DMS79 (cell line): ENCODE data around the gene MORN1.

Experiments
- DNase-seq: peaks from one replicate; lab custom pipeline; 2025; lab: John Stamatoyannopoulos, UW

The MORN1 gene

DNA sequence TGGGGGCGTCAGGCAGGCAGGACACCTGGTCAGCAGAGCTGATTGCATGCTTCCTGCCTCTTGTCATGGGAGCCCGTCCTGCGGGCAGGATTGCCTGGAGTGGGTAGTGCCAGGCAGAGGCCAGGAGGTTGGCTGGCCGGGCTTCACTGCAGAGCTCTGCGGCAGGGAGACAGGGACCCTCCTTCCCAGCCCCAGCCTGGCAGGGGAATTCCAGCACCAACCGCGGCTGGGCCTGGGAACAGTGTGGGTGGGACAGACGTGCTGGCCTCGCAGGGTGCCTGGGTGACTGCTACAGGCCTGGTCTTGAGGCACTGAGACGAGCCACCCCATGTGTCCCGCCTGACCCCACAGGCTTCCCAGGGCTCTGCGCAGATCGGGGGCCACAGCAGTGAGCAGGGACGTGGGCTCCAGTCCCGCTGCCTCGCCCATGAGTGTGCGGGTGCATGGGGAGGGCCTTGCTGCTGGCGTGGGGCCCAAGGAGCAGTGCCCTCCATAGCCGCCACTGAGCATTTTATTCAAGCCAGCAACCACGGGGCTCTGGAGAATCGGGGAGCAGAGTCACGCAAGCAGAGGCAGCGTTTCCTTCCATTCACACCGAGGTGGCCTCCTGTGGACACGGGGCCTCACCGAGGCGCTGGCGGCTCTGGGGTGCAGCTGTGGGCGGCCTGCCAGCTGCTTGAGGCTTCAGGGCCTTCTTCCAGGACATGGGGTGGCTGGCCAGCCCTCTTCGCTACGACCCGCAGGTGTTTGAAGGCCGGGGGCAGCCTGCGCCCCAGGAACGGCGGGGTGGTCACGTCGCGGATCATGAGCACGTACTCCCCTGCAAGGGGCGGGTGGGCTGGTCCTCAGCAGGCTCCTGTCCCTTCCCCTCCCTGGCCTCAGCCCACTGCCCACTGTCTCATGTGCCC lies 70.3 kb downstream of the MORN1 start:
- DNase-seq: no peak

DNA sequence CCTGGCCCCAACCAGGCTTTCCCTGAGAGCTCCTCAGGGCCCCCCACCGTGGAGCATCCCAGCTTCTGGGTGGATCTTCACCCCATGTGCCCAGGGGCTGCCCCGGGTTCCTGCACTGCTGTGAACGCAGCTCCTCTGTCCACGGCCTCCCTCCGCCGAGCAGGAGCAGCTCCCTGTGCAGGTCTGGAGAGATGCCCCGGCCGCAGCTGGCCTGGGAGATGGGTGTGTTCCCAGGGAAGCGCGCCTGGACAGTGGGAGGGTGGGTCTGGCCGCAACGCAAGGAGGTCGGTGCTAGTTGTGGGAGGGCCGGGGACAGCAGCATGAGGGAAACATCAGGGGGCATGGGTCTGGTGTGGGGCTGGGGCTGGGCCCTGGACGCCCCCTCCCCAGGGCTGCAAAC lies 71.3 kb downstream of the MORN1 start:
- no peak for DNase-seq

DNA sequence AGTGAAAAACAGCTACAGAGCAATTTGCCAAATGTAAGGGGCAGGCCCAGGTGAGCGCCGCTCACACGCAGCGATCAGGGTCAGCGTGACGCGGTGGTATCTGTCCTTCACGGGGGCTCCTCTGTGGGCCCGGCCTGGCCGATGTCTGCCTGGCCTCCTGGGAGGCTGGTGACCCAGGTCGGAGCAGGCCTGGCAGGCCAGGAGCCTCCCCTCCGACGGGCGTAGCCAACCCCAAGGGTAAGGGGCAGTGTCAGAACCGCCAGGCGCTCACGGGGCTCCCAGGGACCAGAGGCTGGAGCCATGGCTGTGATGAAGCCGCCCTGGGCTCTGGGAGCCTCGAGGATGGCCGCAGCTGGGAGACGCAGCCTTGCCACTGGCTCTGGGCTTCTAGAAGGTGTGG lies 72.1 kb downstream of the MORN1 start:
- DNase-seq: no peak

DNA sequence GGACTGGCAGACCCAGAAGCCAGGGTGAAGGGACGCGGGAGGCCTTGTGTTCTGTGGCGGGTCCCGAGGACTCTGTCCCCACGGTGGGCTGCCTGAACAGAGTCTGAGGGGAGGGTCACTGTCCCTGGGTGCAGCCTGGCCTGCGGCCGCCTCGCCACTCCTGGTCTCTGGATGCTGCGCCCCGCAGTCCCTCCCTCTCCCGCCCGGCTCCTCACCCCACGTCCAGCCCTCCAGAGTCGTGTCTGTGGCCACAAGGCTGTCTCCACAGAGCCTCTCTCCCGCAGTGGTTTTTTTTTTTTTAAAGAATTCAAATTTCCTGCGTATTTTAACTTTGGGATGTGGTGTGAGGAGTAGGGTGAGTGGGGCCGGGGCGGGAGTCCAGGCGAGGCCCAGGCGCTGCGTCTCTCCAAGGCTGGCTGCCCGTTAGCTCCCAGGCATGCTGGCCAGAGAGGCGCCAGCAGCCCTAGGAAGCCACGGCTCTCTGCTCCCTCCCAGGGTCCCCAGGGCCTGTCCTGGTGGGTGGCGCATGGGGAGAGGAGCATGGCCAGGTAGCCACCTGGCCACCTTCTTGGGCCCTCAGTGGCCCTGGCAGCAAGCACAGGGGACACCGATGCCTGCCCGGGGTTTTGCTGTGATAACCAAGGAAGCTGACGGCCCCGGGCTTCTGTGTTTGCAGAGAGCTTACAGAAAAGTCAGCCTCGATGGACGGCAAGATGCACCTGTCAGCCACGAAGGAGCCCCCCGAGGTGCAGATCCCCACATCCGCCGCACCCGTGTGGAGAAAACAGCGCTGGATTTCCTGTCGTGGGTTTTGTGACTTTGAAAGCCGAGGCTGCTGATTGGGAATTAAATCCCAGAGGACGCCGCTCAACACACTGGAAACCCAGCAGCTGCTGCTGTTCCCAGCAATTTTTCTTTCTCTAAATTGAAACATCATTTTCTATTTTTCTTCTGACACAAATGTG lies 72.8 kb downstream of the MORN1 start:
- DNase-seq: no peak

DNA sequence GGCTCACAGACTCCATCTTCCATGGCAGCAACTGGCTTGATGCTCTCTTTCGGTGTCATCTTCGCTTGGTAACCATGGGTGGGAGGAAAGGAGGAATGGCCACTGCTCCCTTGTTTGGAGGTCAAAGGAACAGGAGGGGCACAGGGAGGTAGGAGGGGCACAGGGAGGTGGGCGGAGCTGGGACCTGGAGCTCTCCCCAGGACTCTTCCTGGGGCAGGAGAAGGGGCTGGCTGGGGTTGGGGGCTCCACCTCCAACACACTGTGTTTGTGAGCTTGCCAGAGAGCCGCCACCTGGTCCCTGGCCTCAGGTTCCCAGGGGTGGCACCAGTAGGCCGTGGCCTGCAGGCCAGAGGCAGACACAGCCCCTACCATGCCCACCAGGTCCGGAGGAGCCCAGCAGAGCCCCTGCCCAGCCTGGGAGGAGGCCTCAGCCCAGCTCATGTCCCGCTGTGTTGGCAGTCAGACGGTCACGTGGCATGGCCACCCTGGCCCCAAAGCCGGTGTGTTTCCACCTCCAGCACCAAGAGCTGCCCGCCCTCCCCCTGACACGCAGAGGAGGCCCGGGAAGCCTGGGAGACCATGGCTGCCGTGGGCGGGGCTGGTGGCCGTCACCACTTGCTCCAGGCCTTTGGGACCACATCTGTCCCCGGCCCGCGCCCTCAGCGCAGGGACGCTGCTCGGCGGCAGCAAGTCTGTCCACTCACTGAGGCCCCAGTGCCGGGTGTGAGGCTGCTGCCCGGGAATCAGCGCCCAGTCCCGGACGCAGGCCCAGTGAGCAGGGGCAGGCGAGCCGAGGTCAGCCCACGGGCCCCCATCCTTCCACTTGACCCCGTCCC lies 73.9 kb downstream of the MORN1 start:
- no peak for DNase-seq

DNA sequence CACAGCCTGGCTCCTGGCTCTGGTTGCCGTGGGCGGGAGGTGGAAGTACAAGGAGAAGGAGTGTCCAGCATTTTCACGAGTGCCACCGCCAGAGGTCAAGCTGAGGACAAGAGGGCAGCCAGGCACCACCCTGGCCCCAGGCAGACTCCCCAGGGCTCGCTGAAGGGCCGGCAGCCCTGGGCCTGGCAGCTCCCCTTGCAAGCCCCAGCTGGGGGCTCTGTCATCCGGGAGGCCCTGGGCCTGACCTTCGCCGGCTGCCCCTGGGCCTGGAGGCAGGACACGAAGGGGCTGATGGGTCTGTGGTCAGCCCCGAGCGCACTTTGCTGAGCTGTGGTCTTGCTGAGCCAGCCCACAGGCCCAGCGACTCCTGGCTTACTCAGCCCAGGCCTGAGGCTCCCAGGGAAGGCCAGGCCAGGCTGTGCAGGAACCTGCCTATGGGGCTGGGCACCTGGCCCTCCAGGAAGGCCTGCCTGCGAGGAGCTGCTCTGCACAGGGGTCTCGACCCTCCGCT lies 74.8 kb downstream of the MORN1 start:
- no peak for DNase-seq

DNA sequence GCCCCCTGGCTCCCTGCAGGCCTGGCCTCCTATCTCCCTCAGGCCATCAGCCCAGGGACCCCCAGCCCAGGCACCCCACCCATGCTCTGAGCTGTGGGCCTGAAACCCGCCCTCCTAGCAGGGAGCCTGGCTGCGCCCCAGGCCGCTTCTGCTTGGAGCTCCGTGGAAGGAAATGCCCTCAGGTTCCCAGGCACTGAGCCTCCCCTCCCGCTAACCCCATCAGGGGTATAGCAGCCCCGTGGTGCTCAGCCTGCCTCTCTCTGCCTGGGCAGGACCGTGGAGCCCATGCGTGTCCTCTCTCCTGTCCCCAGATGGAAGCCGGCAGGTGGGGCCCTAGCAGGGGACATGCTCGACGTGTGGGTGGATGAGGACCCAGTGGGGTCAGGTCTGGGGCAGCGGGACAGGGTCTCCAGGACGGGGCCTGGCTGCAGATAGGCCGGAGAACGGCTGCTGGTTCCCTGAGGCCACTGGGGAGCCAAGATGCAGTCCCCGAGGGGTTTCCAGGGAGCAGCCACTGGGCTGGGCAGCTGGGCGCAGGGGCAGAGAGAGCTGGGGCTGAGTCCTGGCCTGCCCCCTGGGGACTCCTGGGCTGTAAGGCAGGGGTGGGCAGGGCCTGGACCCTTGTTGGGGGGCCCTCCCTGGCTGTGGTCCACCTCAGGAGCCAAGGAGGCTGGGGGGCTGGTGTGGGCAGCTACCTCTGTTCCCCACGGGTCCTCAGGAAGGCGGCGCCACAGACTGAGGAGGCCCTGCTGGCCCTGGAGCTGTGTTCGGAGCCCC lies 75.5 kb downstream of the MORN1 start:
- DNase-seq: no peak

DNA sequence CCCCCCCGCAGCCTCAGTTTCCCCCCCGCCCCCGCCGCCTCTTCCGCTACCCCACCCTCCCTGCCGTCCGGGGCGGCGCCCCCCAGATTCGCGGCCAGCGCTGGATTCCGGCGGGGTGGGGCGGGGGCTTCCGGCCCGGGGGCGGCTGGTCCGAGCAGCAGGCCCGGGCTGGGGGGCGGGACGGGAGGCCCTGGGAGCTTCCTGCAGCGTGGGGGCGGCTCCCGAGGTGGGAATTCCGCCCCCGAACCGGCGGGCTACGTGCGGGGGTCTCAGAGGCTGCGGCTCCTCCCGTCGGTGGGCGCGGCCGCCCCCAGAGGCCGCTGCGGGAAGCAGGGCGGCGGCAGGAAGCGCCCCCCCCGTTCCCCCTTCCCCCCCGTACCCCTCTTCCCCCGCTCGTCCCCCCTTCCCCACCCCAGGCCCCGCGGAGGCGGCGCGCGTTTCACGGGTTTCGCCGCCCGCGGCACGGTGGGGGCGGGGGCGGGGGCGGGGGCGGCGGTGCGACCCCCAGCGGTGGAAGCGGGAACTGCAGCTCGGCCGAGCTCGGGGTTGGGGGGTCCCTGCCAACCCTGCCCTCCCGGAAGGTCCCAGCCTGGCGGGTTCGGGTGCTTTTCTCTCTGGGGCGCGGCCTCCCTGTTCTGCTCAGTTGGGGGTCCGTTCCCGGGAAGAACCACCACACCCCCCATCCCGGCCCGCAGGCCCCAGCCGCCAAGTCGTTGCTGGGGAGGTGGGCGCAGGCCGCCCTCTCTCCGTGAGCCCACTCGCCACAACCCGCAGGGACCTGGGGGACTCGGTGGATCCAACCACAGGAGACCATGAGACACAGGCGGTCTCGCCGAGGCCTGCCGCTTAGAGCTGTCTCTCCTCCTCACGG lies 76.3 kb downstream of the MORN1 start:
- DNase-seq: no peak

DNA sequence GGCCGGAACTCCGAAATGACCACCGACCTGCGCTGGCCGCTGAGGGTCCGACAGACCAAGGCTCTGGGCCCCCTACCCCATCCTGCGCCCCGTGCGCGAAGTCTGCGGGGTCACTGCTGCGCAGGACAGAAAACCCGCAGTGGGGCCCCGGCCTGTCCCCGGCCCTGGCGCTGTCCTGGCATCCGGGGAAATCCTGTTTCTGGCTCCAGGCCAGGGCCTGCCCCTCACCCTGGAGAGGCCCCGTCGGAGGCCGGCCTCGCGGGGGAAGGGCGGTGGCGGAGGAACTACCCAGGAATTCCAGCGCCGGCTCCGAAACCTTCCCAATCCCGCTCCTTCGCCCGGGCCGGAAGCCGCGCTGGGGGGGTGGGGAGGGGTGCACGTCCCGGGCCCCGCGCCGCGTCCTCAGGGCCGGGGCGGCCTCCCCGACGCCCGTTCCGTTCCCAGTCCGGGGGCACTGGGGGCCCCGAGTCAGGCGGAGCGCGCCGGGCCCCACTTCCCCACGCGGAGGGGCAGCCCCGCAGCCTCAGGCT lies 77.0 kb downstream of the MORN1 start:
- DNase-seq: no peak

DNA sequence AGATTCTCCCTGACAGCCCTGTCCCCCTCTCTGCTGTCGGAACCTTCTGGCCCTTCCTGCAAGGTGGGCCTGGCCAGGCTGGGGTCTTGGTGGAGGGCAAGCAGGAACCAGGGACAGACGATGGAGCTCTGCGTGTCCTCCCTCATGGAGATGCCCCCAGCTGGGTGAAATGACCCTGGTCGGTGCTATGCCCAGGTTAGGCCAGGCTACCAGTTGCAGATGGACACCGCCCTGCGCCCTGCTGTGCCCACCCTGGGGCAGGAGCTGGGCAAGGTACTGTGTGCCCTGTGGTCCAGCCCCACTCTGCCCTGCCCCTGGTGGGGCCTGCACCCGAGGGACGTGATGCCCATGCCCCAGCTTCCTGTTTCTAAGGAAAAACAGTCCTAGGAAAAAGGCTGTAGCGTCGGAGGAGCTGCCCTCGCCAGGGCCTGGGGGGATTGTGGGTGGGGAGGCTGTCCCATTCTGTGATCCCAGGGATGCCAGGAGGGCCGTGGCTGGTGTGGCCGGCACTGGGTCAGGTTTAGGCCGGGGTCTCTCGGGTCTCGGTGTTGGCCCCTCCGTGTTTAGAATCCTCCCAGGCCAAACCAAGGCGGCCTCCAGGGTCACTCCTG lies 77.6 kb downstream of the MORN1 start:
- no peak for DNase-seq

DNA sequence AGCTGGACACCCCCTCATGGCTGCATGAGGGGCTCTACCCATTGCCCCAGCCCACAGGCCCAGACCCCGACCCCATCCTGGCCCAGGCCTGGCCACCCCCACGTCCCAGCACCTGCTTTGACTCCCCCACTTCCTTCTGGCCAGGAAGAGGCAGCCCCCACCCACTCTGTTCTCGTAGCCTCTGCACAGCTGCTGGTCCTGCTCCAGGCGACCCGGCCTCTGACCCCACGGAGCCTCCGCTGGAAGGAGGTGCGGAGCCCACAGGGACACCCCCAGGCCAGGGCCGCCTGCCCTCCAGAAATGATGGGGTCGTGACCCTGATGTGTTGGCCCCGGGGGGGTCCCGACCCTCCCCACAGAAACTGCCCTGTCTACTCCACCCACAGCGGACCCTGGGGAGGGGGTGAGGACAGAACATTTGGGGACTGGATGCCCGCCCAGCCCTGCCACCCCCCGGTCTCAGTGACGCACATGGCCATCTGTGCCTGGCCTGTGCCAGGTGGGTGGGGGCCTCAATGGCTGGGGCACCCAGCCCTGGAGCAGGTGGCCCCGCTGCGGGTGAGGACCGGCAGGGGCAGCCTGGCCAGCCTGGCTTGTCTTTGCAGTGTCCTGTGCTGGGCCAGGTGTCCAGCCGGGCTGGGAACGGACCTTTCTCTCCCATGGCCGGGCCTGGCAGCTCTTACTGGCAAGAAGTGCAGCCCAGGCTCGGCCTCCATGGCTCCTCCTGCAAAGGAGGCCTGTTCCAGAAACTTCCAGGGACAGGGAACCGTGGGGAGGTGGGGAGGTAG lies 78.6 kb downstream of the MORN1 start:
- no peak for DNase-seq

DNA sequence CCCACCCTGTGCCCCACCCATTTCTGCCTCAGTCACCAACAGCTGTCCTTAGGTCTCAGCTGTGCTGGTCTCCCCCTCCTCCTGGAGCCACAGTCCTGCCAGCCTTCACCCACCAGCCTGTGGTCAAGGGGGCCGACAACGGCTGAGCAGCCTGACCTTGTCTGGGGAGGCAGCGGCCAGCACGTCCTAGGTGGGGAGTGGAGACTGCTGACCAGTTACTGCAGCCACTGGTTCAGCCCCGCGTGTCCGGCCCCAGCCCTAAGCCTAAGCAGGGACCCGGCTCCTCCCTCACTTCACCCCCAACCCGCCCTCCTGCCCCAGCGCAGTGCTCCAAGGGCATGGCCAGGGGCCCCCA lies 79.2 kb downstream of the MORN1 start:
- no peak for DNase-seq

DNA sequence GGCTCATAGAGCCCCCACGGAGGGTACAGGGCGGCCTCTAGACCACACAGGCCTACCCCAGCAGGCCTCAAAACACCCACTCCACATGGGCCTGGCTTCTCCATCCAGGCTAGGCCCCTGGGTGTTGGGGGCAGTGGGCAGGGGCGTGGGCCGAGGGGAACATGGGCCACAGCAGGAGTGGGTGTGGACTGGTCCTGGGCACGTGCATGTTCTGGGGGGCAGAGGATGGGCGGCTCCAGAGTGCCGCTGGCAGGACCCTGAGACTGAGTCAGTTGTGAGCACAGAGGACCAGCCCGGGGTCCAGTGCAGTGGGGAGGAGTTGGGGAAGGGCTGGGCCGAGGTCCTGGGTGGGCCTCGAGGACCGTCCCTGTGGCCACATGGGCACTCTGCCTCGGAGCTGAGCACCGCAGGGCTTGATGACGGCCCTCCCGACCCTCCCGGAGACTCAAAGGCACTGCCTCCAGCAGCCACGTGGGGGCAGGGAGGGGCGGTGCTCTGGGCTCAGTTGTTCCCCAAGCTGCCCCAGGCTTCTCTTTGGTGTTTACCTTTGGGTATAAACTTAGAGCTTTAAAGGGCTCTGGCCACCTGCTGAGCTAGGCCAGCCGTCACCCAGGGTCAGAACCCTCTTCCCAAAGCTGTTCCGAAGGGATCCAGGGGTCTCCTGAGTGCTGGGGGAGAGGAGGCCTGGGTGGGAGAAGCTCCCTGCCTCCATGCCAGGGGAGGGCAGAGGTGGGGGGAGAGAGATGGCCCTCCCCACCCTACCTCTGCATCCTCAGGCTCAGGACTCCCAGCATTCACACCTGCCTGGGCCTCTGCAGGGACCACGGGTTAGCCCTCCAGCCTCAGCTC lies 79.9 kb downstream of the MORN1 start:
- DNase-seq: no peak

DNA sequence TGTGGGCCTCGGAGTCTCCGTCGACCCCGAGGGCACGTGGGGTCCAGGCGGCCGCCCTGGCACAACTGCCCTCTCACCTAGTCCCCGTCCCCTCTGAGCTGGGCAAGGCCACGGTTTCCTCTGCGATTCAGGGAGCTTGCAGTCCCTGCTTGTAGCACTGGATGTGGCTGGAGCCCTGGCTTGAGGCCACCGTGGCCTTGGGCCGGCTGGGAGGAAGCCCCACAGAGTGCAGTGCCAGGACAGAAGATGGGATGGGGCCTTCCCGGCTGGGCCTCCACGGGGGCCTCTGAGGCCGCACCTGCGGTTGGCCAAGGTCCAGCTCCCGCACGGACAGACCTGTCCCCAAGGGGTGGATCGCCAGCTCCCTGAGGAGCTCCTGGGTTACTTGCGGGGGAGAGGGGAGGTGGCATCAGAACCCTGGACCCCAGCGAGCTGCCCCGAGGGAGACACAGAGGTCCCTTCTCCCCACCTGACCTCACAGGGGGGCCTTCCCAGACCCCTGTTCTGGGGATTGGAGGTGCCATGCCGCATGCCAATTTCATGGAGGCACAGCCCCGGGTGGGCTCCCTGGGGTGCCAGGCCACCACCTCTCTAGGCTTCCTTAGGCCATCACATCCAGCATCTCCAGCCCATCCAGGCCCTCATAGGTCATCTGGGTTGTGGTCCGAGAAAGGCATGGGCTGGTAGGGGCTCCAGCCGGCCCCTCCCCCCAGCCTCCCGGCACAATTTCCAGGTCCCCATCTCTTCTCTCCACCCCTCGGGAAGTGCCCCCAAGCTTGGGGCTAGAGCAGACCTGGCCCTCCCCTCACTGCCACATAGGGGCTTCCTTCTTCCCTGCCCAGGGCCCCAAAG lies 80.8 kb downstream of the MORN1 start:
- DNase-seq: no peak

DNA sequence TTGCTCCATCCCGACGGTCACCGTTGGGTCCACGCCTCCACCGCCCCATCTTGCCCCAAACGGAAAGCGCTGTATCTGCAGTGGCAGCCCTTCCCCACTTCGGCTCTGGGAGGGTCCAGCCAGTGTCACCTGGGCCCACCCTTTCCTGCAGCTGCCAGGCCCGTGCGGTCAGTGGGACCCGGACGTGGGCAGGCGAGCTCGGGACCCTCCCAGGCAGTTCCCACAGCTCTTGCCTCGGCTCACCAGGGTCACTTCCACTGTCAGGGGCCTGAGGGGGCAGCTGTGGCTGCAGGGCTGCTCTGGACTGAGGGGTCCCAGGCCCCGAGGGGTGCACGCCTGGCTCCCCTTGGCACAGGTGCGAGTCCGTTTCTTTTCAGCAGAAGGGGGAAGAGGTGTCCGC lies 82.5 kb downstream of the MORN1 start:
- no peak for DNase-seq

DNA sequence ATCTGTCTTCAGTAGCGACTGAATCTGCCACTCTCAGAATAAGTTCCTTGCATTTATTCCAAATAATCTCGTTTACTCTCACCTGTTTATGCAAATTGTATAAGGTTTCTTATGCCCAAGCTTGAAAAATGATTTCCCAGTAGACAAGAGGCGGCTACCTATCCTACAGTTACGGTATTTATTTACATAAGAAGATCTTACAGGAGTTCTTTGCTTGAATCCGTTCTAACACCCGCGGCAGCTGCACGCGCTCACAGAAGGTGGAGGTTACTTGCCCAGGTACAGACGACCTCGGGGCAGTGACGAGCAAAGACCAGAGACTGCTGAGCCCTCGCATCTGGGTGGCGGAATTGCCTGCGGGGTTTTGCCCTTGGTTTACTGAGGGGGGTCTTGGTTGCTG lies 83.4 kb downstream of the MORN1 start:
- DNase-seq: no peak
